Measurements from ENCODE around the gene ESF1. TPM values are rescaled to one million over a fixed set of nuclear protein-coding genes. Genes with fewer than 3 reads are reported as not detected.
"Not testable (repeated sequence)": the region's sequence is repeated elsewhere in the genome, so short reads cannot be mapped to it uniquely, and the experiment has no call there.

The ESF1 gene
- total and polyA plus RNA-seq, 5 experiments from 2014 or later, result 4.3 to 15.9 (median 6.9) TPM

- POLR2A ChIA-PET, result no interaction called here
- Mint-ChIP-seq H3K27ac (no peak overlapping the region), H3K36me3 (peaks cover 0 to 47% (median 21%) of the 10 kb centered on the region in 3 donors), H3K4me3 (no peak overlapping the region), H3K4me1 (no peaks in the 10 kb centered on the region), H3K27me3 (no peaks in the 10 kb centered on the region), H3K9me3 (no peaks in the 10 kb centered on the region)
- ATAC-seq (no peak), DNase-seq (no peak)
Observed at GRCh38 chr20:13753436-13754036, 31.2 kb downstream of the ESF1 start.

GRCh38 chr20:13749811-13750210, 34.9 kb downstream of the ESF1 start:
- POLR2A ChIA-PET, result no interaction called here
- Mint-ChIP-seq H3K9me3 (peaks cover 0 to under 1% (median 0%) of the 10 kb centered on the region in 9 donors), H3K4me1 (peaks cover 0 to 3% (median under 1%) of the 10 kb centered on the region in 4 donors), H3K27ac (no peak overlapping the region), H3K36me3 (peaks cover 2 to 38% (median 15%) of the 10 kb centered on the region in 3 donors), H3K27me3 (no peaks in the 10 kb centered on the region), H3K4me3 (no peak overlapping the region)
- DNase-seq, result no peak
- no peak for ATAC-seq

- POLR2A ChIA-PET, result no interaction called here
- H3K9me3 Mint-ChIP-seq, result peaks cover 0 to 11% (median 6%) of the 10 kb centered on the region in 9 donors
- ATAC-seq (no peak), DNase-seq (no peak)
- H3K4me3 Mint-ChIP-seq, result no peak overlapping the region
- peaks cover 28 to 64% (median 41%) of the 10 kb centered on the region in 3 donors for H3K36me3 Mint-ChIP-seq
- peaks cover 0 to 7% (median 4%) of the 10 kb centered on the region in 4 donors for H3K4me1 Mint-ChIP-seq
- H3K27me3 Mint-ChIP-seq, result no peaks in the 10 kb centered on the region
- no peak overlapping the region for H3K27ac Mint-ChIP-seq
Observed at GRCh38 chr20:13745784-13746183, 38.9 kb downstream of the ESF1 start.

GRCh38 chr20:13744352-13744751, 40.4 kb downstream of the ESF1 start:
- Mint-ChIP-seq H3K27me3 (no peaks in the 10 kb centered on the region), H3K27ac (peak overlapping the region in 1 of 10 donors; percentile 3), H3K4me3 (no peak overlapping the region), H3K36me3 (peaks cover 40 to 68% (median 47%) of the 10 kb centered on the region in 3 donors), H3K4me1 (peaks cover 0 to 8% (median 4%) of the 10 kb centered on the region in 4 donors), H3K9me3 (peaks cover 0 to 18% (median 10%) of the 10 kb centered on the region in 9 donors)
- ATAC-seq (no peak), DNase-seq (no peak)
- POLR2A ChIA-PET, result no interaction called here

GRCh38 chr20:13741879-13742278, 42.8 kb downstream of the ESF1 start:
- H3K9me3 Mint-ChIP-seq, result peaks cover 0 to 18% (median 10%) of the 10 kb centered on the region in 9 donors
- ATAC-seq (no peak), DNase-seq (no peak)
- no peaks in the 10 kb centered on the region for H3K27me3 Mint-ChIP-seq
- peaks cover 43 to 74% (median 54%) of the 10 kb centered on the region in 3 donors for H3K36me3 Mint-ChIP-seq
- POLR2A ChIA-PET, result no interaction called here
- H3K4me1 Mint-ChIP-seq, result peaks cover 0 to 8% (median 4%) of the 10 kb centered on the region in 4 donors
- no peak overlapping the region for H3K27ac Mint-ChIP-seq
- H3K4me3 Mint-ChIP-seq, result no peak overlapping the region

- H3K4me3 Mint-ChIP-seq, result no peak overlapping the region
- POLR2A ChIA-PET, result no interaction called here
- H3K36me3 Mint-ChIP-seq, result peaks cover 43 to 76% (median 48%) of the 10 kb centered on the region in 3 donors
Observed at GRCh38 chr20:13739731-13740649, 44.7 kb downstream of the ESF1 start.

GRCh38 chr20:13738187-13738586, 46.5 kb downstream of the ESF1 start:
- H3K4me1 Mint-ChIP-seq, H3K27ac Mint-ChIP-seq, DNase-seq, POLR2A ChIA-PET, ATAC-seq, H3K4me3 Mint-ChIP-seq, H3K27me3 Mint-ChIP-seq: not testable (repeated sequence)
- H3K9me3 Mint-ChIP-seq, result peaks cover 0 to 18% (median 10%) of the 10 kb centered on the region in 9 donors
- peaks cover 35 to 78% (median 51%) of the 10 kb centered on the region in 3 donors for H3K36me3 Mint-ChIP-seq

More at GRCh38 chr20:13739731-13740649, 44.7 kb downstream of the ESF1 start:
- Mint-ChIP-seq H3K27me3 (no peaks in the 10 kb centered on the region), H3K4me1 (peaks cover 0 to 8% (median 4%) of the 10 kb centered on the region in 4 donors), H3K27ac (no peak overlapping the region), H3K9me3 (peaks cover 0 to 18% (median 10%) of the 10 kb centered on the region in 9 donors)
- no peak for ATAC-seq
- DNase-seq, result no peak

GRCh38 chr20:13736436-13737191, 48.1 kb downstream of the ESF1 start:
- peaks cover 28 to 78% (median 46%) of the 10 kb centered on the region in 3 donors for H3K36me3 Mint-ChIP-seq
- no peaks in the 10 kb centered on the region for H3K27me3 Mint-ChIP-seq
- H3K4me1 Mint-ChIP-seq, result peaks cover 0 to 3% (median 1%) of the 10 kb centered on the region in 4 donors
- no peak overlapping the region for H3K27ac Mint-ChIP-seq
- H3K4me3 Mint-ChIP-seq, result no peak overlapping the region
- DNase-seq (no peak), ATAC-seq (no peak)
- POLR2A ChIA-PET, result no interaction called here
- peaks cover 0 to 15% (median 10%) of the 10 kb centered on the region in 9 donors for H3K9me3 Mint-ChIP-seq

GRCh38 chr20:13735826-13736225, 48.9 kb downstream of the ESF1 start:
- H3K36me3 Mint-ChIP-seq, result peaks cover 20 to 78% (median 42%) of the 10 kb centered on the region in 3 donors
- no peak overlapping the region for H3K27ac Mint-ChIP-seq
- ATAC-seq, result no peak

GRCh38 chr20:13723011-13723410, 61.7 kb downstream of the ESF1 start:
- peaks cover 9 to 29% (median 9%) of the 10 kb centered on the region in 3 donors for H3K36me3 Mint-ChIP-seq
- no peak for ATAC-seq
- no peak overlapping the region for H3K4me3 Mint-ChIP-seq
- no peak overlapping the region for H3K27ac Mint-ChIP-seq
- H3K9me3 Mint-ChIP-seq, result no peaks in the 10 kb centered on the region
- POLR2A ChIA-PET, result no interaction called here
- H3K4me1 Mint-ChIP-seq, result no peaks in the 10 kb centered on the region
- no peak for DNase-seq
- no peaks in the 10 kb centered on the region for H3K27me3 Mint-ChIP-seq

More at GRCh38 chr20:13735826-13736225, 48.9 kb downstream of the ESF1 start:
- Mint-ChIP-seq H3K27me3 (no peaks in the 10 kb centered on the region), H3K9me3 (peaks cover 0 to 8% (median 3%) of the 10 kb centered on the region in 9 donors), H3K4me1 (peaks cover 0 to 2% (median under 1%) of the 10 kb centered on the region in 4 donors), H3K4me3 (no peak overlapping the region)
- POLR2A ChIA-PET, result no interaction called here
- no peak for DNase-seq

GRCh38 chr20:13718171-13718570, 66.5 kb downstream of the ESF1 start:
- no peaks in the 10 kb centered on the region for H3K4me1 Mint-ChIP-seq
- POLR2A ChIA-PET, result no interaction called here
- H3K27me3 Mint-ChIP-seq, result no peaks in the 10 kb centered on the region
- peak overlapping the region in 1 of 10 donors; percentile 33 for H3K27ac Mint-ChIP-seq
- DNase-seq (no peak), ATAC-seq (no peak)
- no peaks in the 10 kb centered on the region for H3K9me3 Mint-ChIP-seq
- peaks cover 19 to 73% (median 42%) of the 10 kb centered on the region in 3 donors for H3K36me3 Mint-ChIP-seq
- no peak overlapping the region for H3K4me3 Mint-ChIP-seq

- no peak for ATAC-seq
- Mint-ChIP-seq H3K27ac (no peak overlapping the region), H3K27me3 (no peaks in the 10 kb centered on the region), H3K4me1 (no peaks in the 10 kb centered on the region), H3K4me3 (no peak overlapping the region), H3K36me3 (peaks cover 20 to 75% (median 44%) of the 10 kb centered on the region in 3 donors), H3K9me3 (peaks cover 0 to 4% (median 0%) of the 10 kb centered on the region in 9 donors)
- no peak for DNase-seq
- POLR2A ChIA-PET, result no interaction called here
Observed at GRCh38 chr20:13717631-13718044, 67.1 kb downstream of the ESF1 start.

Measured in naive thymus-derived CD8-positive, alpha-beta T cell (primary cell).